Chondrocyte (in vitro differentiated cells): ENCODE data around the gene KIRREL3. TPM values are rescaled to one million over a fixed set of nuclear protein-coding genes. Genes with fewer than 3 reads are reported as not detected.

Experiments
- DNase-seq: peaks from one replicate; pipeline ENCODE4 v3.0.0; 2021; ENCODE audit warnings: mixed read lengths, low spot score
- H3K27ac Mint-ChIP-seq: one replicate; pipeline ENCODE4 v1.8.0; 2021; ENCODE audit warnings: mild to moderate bottlenecking, moderate library complexity, mixed read lengths; ENCODE audit not compliant: unreplicated experiment
- H3K27me3 Mint-ChIP-seq: 2 replicates; pipeline ENCODE4 v1.8.0; 2021; ENCODE audit warnings: low read depth, mixed read lengths
- H3K36me3 Mint-ChIP-seq: 2 replicates; pipeline ENCODE4 v1.8.0; 2021; ENCODE audit warnings: low read depth, mixed read lengths
- H3K4me1 Mint-ChIP-seq: 2 replicates; pipeline ENCODE4 v1.8.0; 2021; ENCODE audit warnings: low read depth, mild to moderate bottlenecking, mixed read lengths
- H3K4me3 Mint-ChIP-seq: one replicate; pipeline ENCODE4 v1.8.0; 2021; ENCODE audit warnings: mild to moderate bottlenecking, moderate library complexity, mixed read lengths; ENCODE audit not compliant: unreplicated experiment
- H3K9me3 Mint-ChIP-seq: 2 replicates; pipeline ENCODE4 v1.8.0; 2021; ENCODE audit warnings: low read depth, mixed read lengths
- CTCF ChIP-seq: fragments of 200-600 bp; sonication (generic); IDR thresholded peaks from 2 replicates; pipeline ENCODE4 v1.5.0; 2021; ENCODE audit warnings: antibody characterized with exemption, mild to moderate bottlenecking, moderate library complexity
- total RNA-seq: library from RNA; stranded (reverse); gene quantifications from 3 replicates; pipeline ENCODE4 v1.2.1, GENCODE V29; 2021

Gene KIRREL3
- total RNA-seq, 1 donor from 2014 or later, result 1.2 TPM

GRCh38 chr11:126993599-126993998 lies 7.0 kb downstream of the KIRREL3 start:
- TF ChIP-seq CTCF, result no peak
- Mint-ChIP-seq H3K9me3 (no peaks in the 10 kb centered on the region), H3K4me3 (no peak overlapping the region), H3K36me3 (no peaks in the 10 kb centered on the region), H3K27ac (peak overlapping the region; percentile 99), H3K4me1 (peaks cover 47% of the 10 kb centered on the region), H3K27me3 (no peaks in the 10 kb centered on the region)
- DNase-seq, result no peak

GRCh38 chr11:126992804-126993111 lies 7.8 kb downstream of the KIRREL3 start:
- no peak for TF ChIP-seq CTCF
- peak overlapping the region; percentile 99 for H3K27ac Mint-ChIP-seq
- H3K27me3 Mint-ChIP-seq, result no peaks in the 10 kb centered on the region
- no peaks in the 10 kb centered on the region for H3K9me3 Mint-ChIP-seq
- peak overlapping the region; percentile 44 for H3K4me3 Mint-ChIP-seq
- no peaks in the 10 kb centered on the region for H3K36me3 Mint-ChIP-seq
- DNase-seq, result no peak
- H3K4me1 Mint-ChIP-seq, result peaks cover 47% of the 10 kb centered on the region

GRCh38 chr11:126992065-126992803 lies 8.3 kb downstream of the KIRREL3 start:
- no peak for DNase-seq

GRCh38 chr11:126991596-126991995 lies 9.0 kb downstream of the KIRREL3 start:
- no peak for DNase-seq
- Mint-ChIP-seq H3K9me3 (no peaks in the 10 kb centered on the region), H3K36me3 (no peaks in the 10 kb centered on the region), H3K4me3 (no peak overlapping the region), H3K4me1 (peaks cover 40% of the 10 kb centered on the region), H3K27me3 (no peaks in the 10 kb centered on the region), H3K27ac (peak overlapping the region; percentile 99)
- TF ChIP-seq CTCF, result no peak

More at GRCh38 chr11:126992065-126992803, 8.3 kb downstream of the KIRREL3 start:
- no peaks in the 10 kb centered on the region for H3K9me3 Mint-ChIP-seq
- peaks cover 44% of the 10 kb centered on the region for H3K4me1 Mint-ChIP-seq
- H3K27me3 Mint-ChIP-seq, result no peaks in the 10 kb centered on the region
- no peak for TF ChIP-seq CTCF
- no peaks in the 10 kb centered on the region for H3K36me3 Mint-ChIP-seq
- peak overlapping the region; percentile 99 for H3K27ac Mint-ChIP-seq
- H3K4me3 Mint-ChIP-seq, result peak overlapping the region; percentile 44

GRCh38 chr11:126990716-126991480 lies 9.7 kb downstream of the KIRREL3 start:
- Mint-ChIP-seq H3K9me3 (no peaks in the 10 kb centered on the region), H3K27ac (peak overlapping the region; percentile 99), H3K4me1 (peaks cover 40% of the 10 kb centered on the region), H3K27me3 (no peaks in the 10 kb centered on the region), H3K36me3 (no peaks in the 10 kb centered on the region), H3K4me3 (no peak overlapping the region)
- peak; percentile 58 for TF ChIP-seq CTCF
- DNase-seq, result no peak
